ENCODE measurements around the gene SLC16A2.

GRCh38 chrX:74505437-74505836 is 84.1 kb downstream of the SLC16A2 start:
- no peak for TF ChIP-seq EZH2phosphoT487 (IDR thresholded peaks at IDR 0.05; ENCODE audit: low read depth)
- TF ChIP-seq, protein P1, sequence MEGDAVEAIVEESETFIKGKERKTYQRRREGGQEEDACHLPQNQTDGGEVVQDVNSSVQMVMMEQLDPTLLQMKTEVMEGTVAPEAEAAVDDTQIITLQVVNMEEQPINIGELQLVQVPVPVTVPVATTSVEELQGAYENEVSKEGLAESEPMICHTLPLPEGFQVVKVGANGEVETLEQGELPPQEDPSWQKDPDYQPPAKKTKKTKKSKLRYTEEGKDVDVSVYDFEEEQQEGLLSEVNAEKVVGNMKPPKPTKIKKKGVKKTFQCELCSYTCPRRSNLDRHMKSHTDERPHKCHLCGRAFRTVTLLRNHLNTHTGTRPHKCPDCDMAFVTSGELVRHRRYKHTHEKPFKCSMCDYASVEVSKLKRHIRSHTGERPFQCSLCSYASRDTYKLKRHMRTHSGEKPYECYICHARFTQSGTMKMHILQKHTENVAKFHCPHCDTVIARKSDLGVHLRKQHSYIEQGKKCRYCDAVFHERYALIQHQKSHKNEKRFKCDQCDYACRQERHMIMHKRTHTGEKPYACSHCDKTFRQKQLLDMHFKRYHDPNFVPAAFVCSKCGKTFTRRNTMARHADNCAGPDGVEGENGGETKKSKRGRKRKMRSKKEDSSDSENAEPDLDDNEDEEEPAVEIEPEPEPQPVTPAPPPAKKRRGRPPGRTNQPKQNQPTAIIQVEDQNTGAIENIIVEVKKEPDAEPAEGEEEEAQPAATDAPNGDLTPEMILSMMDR (IDR thresholded peaks at IDR 0.05; ENCODE audit: low read depth, low read length) = no peak

Measured in OCI-LY3 (cell line).